Stimulated activated memory B cell treated with anti-CD40 and anti-IgM and Interleukin-4, amounts not matched to agents 10 μg/mL and 1 μg/mL and 100 μg/mL, for 72 hours (primary cell): ENCODE results near the gene NPNT.

ENCODE experiments used
- ATAC-seq: fragments of 150-1000 bp; cut with Tn5 transposase; 2 replicates; pipeline ENCODE4 v1.10.0; 2021
- H3K27ac Mint-ChIP-seq: one replicate; pipeline ENCODE4 v1.8.0; 2022; ENCODE audit warnings: mild to moderate bottlenecking, mixed read lengths
- H3K27me3 Mint-ChIP-seq: one replicate; pipeline ENCODE4 v1.8.0; 2022; ENCODE audit warnings: mixed read lengths
- H3K36me3 Mint-ChIP-seq: one replicate; pipeline ENCODE4 v1.8.0; 2022; ENCODE audit warnings: mixed read lengths
- H3K4me1 Mint-ChIP-seq: one replicate; pipeline ENCODE4 v1.8.0; 2022; ENCODE audit warnings: mixed read lengths
- H3K4me3 Mint-ChIP-seq: one replicate; pipeline ENCODE4 v1.8.0; 2022; ENCODE audit warnings: mild to moderate bottlenecking, moderate library complexity, mixed read lengths
- H3K9me3 Mint-ChIP-seq: one replicate; pipeline ENCODE4 v1.8.0; 2022; ENCODE audit warnings: mixed read lengths

NPNT gene

DNA sequence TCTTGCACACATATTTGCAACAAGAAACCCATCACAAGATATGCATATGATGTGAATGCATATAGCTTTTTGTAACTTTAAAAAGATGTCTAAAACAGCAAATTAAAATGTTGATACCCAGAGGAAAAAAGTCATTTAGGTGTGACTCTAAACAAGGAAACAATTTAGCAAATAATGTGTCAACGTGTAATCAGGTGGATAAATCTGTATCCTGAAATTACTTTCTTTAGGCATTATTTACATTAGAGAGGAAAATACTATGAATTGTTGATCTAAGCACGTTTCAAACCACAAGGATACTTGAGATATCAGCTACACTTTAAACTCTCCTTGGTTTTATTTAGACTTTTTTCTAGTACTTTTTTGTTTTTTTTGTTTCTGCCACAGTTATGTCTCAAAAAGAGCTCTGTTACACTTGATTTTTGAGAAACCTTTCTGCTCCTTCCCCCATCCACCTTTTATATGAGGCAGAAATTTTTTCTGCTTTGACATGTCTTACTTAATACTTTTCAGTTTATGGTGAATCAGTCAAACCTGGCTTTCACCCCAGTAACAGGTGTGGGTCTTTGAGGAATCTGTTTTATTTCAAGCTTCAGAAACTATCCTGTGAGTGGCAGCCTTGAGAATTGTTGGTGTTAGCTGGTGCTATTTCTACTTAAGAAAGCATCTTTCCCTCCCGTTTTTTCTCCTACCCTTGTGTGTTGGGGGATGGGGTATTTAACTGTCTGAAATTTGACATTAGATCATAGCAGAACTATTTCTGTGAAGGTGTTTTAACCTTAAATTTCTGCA, 1.9 kb downstream of the NPNT start:
- Mint-ChIP-seq H3K4me1 (peaks cover 7% of the 10 kb centered on the region), H3K27me3 (peaks cover 89% of the 10 kb centered on the region), H3K9me3 (no peaks in the 10 kb centered on the region), H3K4me3 (no peak overlapping the region), H3K27ac (no peak overlapping the region), H3K36me3 (no peaks in the 10 kb centered on the region)
- ATAC-seq: no peak

GRCh38 chr4:105900541-105900940, 5.3 kb downstream of the NPNT start:
- Mint-ChIP-seq H3K4me1 (peaks cover 7% of the 10 kb centered on the region), H3K36me3 (no peaks in the 10 kb centered on the region), H3K4me3 (no peak overlapping the region), H3K27me3 (peaks cover 65% of the 10 kb centered on the region), H3K9me3 (no peaks in the 10 kb centered on the region), H3K27ac (no peak overlapping the region)
- no peak for ATAC-seq

DNA sequence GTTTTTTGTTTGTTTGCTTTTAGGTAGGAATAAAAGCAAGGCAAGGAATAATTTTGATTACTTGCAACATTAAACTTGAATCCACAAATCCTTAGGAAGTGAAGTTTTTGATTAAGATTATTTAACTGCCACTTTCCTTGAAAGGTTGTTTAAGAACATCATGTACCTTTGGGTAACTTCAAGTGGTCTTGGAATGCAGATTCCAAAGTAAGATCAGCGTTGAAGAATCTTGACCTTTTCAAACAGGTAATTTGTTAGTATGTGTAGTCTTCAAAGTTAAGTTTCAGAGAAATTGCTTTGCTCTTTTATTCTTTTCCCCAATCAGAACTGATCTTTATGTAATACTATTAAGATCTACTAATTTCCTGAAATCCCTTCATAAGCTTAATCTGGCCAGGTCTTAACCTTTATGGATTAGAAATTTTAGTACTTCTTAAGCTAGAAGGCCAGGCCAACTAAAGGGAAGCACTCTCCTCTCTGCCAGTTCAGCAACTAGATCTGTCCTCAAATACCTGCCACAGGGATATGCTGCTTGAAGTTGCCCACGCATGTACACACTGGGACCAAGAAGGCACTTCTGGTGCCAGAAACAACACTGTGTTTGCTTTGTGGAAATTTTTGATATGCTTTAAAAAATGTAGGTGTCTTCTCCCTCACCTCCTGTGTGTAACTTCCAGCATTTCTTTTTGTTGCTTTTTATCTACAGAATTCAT, 7.4 kb downstream of the NPNT start:
- Mint-ChIP-seq H3K36me3 (no peaks in the 10 kb centered on the region), H3K27ac (no peak overlapping the region), H3K4me3 (no peak overlapping the region), H3K9me3 (no peaks in the 10 kb centered on the region), H3K4me1 (no peaks in the 10 kb centered on the region), H3K27me3 (peaks cover 56% of the 10 kb centered on the region)
- no peak for ATAC-seq

- no peaks in the 10 kb centered on the region for H3K36me3 Mint-ChIP-seq
- ATAC-seq: no peak
- no peak overlapping the region for H3K4me3 Mint-ChIP-seq
- peaks cover 17% of the 10 kb centered on the region for H3K27me3 Mint-ChIP-seq
- no peaks in the 10 kb centered on the region for H3K4me1 Mint-ChIP-seq
- no peaks in the 10 kb centered on the region for H3K9me3 Mint-ChIP-seq
- no peak overlapping the region for H3K27ac Mint-ChIP-seq
Observed at GRCh38 chr4:105909787-105910281, 14.6 kb downstream of the NPNT start.

DNA sequence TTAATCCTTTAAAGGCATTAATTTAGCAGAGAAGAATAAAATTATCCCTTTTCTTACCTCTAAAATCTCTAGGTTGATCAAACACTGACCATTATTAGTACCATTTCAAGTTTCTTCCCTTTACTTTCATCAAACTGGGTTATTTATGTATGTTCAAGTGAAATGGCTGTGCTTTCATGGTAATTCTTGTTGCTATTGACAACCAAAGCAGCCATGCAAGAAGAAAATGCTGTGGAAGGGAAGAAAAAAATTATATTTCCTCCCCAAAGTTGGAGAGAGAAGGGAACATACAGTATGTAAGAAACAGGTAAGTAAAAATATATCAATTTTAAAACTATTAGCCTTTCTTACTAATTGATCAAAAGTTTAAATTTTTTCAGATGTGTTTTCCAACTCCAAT, 16.2 kb downstream of the NPNT start:
- H3K36me3 Mint-ChIP-seq: no peaks in the 10 kb centered on the region
- H3K27ac Mint-ChIP-seq: no peak overlapping the region
- H3K4me3 Mint-ChIP-seq: no peak overlapping the region
- no peaks in the 10 kb centered on the region for H3K4me1 Mint-ChIP-seq
- no peak for ATAC-seq
- H3K9me3 Mint-ChIP-seq: no peaks in the 10 kb centered on the region
- H3K27me3 Mint-ChIP-seq: peaks cover 3% of the 10 kb centered on the region

DNA sequence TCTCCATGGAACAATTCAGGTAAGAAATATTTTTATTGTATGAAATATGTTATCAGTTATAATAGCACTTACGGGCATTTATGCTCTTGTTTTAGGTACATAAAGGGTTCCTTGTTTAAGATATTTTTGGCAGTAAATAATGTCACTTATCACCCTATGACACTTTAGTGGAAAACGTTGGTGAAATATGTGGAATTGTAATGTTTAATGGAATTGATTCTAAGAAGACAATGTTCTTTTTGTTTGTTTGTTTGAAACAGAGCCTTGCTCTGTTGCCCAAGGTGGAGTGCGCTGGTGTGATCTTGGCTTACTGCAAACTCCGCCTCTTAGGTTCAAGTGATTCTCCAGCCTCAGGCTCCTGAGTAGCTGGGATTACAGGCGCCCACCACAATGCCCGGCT, 17.4 kb downstream of the NPNT start:
- Mint-ChIP-seq H3K36me3 (no peaks in the 10 kb centered on the region), H3K27me3 (no peaks in the 10 kb centered on the region), H3K4me1 (no peaks in the 10 kb centered on the region)

GRCh38 chr4:105917171-105917685, 22.0 kb downstream of the NPNT start:
- ATAC-seq: no peak
- Mint-ChIP-seq H3K4me3 (no peak overlapping the region), H3K36me3 (no peaks in the 10 kb centered on the region)

More for the DNA sequence above, 17.4 kb downstream of the NPNT start:
- Mint-ChIP-seq H3K9me3 (no peaks in the 10 kb centered on the region), H3K4me3 (no peak overlapping the region), H3K27ac (no peak overlapping the region)
- ATAC-seq: no peak

DNA sequence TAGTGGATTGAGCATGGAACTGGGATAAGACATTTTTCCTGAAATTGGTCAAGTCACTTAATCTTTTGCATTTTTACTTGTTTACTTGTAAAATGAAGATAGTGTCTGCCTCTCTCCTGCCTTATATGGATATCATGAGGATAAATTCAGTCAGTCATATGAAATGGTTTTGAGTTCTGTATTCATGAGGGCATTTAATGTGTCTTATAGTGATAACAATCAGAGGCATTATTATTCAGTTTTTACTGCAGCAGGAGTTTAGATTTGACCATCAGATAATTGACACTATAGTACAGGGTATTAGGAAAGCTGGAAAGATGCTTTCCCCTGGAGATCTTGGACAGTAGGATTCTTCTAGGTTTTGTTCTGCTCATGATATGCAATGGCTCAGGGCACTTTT, 26.0 kb downstream of the NPNT start:
- H3K27ac Mint-ChIP-seq: no peak overlapping the region
- ATAC-seq: no peak
- H3K4me3 Mint-ChIP-seq: no peak overlapping the region
- no peaks in the 10 kb centered on the region for H3K4me1 Mint-ChIP-seq
- H3K9me3 Mint-ChIP-seq: no peaks in the 10 kb centered on the region
- no peaks in the 10 kb centered on the region for H3K27me3 Mint-ChIP-seq
- H3K36me3 Mint-ChIP-seq: no peaks in the 10 kb centered on the region

More at GRCh38 chr4:105917171-105917685, 22.0 kb downstream of the NPNT start:
- Mint-ChIP-seq H3K9me3 (no peaks in the 10 kb centered on the region), H3K27ac (no peak overlapping the region), H3K27me3 (no peaks in the 10 kb centered on the region), H3K4me1 (no peaks in the 10 kb centered on the region)

DNA sequence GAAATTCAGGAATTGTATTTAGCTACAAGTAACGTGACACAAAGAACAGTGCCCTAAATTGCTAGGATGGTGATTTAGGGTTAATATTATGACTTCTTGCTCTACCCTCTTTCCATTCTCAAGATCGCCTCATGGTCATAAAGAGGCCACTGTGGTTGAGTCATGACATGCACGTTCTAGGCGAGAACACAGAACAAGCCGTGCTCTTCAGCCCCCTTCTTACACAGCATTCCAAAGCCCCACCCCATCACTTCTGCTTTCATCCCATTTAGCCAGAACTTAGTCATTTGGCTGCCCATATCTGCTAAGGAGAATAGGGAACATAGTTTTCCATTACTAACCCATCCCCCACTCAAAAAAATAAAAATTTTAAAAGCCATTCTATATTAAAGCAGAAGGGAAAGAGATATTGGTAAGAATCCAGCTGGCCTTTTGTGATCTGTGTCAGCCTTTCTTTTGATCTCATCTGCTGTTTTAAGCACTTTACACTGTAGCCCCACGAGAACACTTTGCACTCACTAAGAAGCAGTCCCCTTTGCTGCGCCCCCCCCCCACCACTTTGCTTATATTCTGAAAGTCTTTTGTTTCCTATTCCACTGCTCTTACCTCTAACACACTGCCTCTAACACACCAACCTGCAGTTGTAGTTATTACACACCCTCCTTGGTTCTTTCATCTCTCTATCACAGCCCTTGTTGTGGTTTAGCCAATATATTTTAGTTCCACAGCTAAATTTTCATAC, 28.4 kb downstream of the NPNT start:
- no peaks in the 10 kb centered on the region for H3K36me3 Mint-ChIP-seq

DNA sequence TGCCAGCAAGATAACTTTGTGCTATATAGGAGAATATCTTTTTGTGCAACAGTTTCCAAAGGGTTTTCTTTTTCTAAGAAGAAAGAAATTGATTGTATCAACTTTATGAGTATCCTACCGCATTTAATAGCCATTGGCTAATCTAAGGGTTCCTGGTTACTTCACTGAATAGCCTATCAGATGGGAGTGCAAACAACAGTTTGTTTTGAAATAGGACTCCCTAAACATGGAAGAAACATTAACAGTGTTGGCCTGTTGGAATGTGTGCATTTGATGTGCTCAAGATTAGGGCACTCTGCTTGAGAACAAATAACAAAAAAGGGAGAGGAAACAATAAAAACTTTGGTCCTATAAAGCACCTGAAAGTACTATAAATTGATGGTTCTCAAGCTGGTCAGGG, 29.1 kb downstream of the NPNT start:
- no peak overlapping the region for H3K4me3 Mint-ChIP-seq
- no peak overlapping the region for H3K27ac Mint-ChIP-seq
- H3K27me3 Mint-ChIP-seq: no peaks in the 10 kb centered on the region
- no peaks in the 10 kb centered on the region for H3K36me3 Mint-ChIP-seq
- H3K9me3 Mint-ChIP-seq: no peaks in the 10 kb centered on the region
- ATAC-seq: no peak
- no peaks in the 10 kb centered on the region for H3K4me1 Mint-ChIP-seq

More for the DNA sequence above, 28.4 kb downstream of the NPNT start:
- H3K4me1 Mint-ChIP-seq: no peaks in the 10 kb centered on the region
- no peak overlapping the region for H3K4me3 Mint-ChIP-seq
- H3K27me3 Mint-ChIP-seq: no peaks in the 10 kb centered on the region
- no peaks in the 10 kb centered on the region for H3K9me3 Mint-ChIP-seq
- no peak overlapping the region for H3K27ac Mint-ChIP-seq
- ATAC-seq: no peak

DNA sequence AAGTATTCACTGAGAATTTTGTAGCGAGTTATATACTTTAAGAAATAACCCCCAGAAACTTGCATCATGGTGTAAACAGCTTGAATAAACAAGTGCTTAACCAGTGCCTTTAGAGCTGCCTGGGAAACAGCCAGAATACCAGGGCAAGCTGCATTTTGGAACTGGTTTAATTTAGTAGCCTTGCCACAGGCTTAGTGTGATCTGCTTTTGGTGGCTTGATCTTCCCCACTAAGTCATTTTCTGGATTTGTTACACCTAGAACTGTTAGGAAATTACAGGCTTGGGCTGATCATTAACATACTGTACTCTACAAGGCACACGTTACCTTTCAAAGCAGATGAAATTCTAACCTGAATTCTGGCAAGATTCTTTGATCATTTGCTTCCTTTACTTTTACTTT, 35.4 kb downstream of the NPNT start:
- Mint-ChIP-seq H3K27me3 (no peaks in the 10 kb centered on the region), H3K27ac (no peak overlapping the region), H3K9me3 (no peaks in the 10 kb centered on the region), H3K4me3 (no peak overlapping the region), H3K36me3 (no peaks in the 10 kb centered on the region), H3K4me1 (no peaks in the 10 kb centered on the region)
- ATAC-seq: no peak

DNA sequence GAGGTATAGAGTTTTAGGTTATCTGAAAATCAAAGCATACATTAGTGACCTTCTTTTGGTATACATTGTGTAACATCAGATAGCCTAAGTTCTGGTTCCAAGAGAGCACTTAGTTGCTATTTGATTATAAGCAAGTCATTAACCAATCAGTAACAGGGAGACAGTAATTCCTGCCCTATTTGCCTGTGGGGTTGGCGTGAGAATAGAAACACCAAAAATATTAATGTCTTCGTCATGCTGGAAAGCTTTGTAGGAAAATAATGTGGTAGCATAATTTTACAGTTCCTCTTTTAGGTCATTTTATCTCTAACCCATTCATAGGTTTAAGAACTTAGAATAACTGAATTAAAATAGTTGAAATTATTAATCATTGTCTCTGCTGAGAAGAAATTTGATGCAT, 37.8 kb downstream of the NPNT start:
- H3K27ac Mint-ChIP-seq: no peak overlapping the region
- H3K4me3 Mint-ChIP-seq: no peak overlapping the region
- H3K9me3 Mint-ChIP-seq: no peaks in the 10 kb centered on the region
- no peaks in the 10 kb centered on the region for H3K36me3 Mint-ChIP-seq
- peaks cover 2% of the 10 kb centered on the region for H3K27me3 Mint-ChIP-seq
- H3K4me1 Mint-ChIP-seq: no peaks in the 10 kb centered on the region
- peak; percentile 56 for ATAC-seq

DNA sequence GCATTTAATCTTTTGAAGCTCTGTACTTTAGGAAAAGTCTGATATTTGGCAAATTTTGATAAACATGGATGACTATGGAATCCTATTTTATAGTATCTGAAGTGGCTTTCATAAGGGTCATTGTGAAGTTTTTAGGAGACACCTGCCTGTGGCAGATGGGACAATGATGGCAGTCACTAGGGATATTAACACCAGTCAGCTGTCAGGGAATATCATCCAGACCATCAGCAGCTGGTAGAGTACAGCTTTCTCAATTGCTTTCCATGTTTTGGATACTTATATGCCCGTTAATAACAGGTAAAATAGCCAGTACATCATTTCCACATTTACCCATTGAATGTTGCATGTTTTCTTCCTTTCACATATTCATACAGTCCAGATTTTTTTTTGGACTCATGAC, 39.1 kb downstream of the NPNT start:
- Mint-ChIP-seq H3K4me1 (no peaks in the 10 kb centered on the region), H3K9me3 (no peaks in the 10 kb centered on the region), H3K27ac (no peak overlapping the region), H3K4me3 (no peak overlapping the region), H3K36me3 (no peaks in the 10 kb centered on the region), H3K27me3 (peaks cover 11% of the 10 kb centered on the region)
- ATAC-seq: no peak

DNA sequence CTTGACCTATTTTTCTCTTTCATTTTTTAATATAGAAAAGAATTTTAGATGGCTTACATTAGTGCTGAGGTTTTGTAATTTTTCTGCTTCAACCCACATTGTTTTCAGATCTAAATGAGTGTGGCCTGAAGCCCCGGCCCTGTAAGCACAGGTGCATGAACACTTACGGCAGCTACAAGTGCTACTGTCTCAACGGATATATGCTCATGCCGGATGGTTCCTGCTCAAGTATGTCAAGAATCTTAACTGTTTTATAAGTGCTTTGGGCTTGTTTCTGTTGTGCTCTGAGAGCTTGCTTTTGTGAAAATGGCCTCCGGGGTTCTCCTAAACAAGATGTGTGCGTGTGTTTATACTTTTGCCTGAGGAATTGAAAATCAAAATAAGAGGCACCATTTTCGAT, 41.6 kb downstream of the NPNT start:
- Mint-ChIP-seq H3K27me3 (peaks cover 11% of the 10 kb centered on the region), H3K9me3 (no peaks in the 10 kb centered on the region), H3K36me3 (no peaks in the 10 kb centered on the region), H3K4me1 (no peaks in the 10 kb centered on the region), H3K4me3 (no peak overlapping the region), H3K27ac (no peak overlapping the region)
- no peak for ATAC-seq

GRCh38 chr4:105937759-105938158, 42.5 kb downstream of the NPNT start:
- no peaks in the 10 kb centered on the region for H3K4me1 Mint-ChIP-seq
- H3K9me3 Mint-ChIP-seq: no peaks in the 10 kb centered on the region
- no peak overlapping the region for H3K27ac Mint-ChIP-seq
- H3K4me3 Mint-ChIP-seq: no peak overlapping the region
- peaks cover 11% of the 10 kb centered on the region for H3K27me3 Mint-ChIP-seq
- ATAC-seq: no peak
- H3K36me3 Mint-ChIP-seq: no peaks in the 10 kb centered on the region
